Skin epidermis (tissue), 12 donors: ENCODE data around the gene C11orf54.
"Not testable (repeated sequence)": the region's sequence is repeated elsewhere in the genome, so short reads cannot be mapped to it uniquely, and the experiment has no call there.

Experiments
- H3K27ac ChIP-seq, 21 experiments: fragments of 200-600 bp; sonication (generic) in 11 of 21; one replicate each; pipeline ENCODE4 v1.5.0; 2020; ENCODE audit warnings: mild to moderate bottlenecking in 3 of 21, inconsistent platforms in 2 of 21, moderate library complexity in 2 of 21
- H3K4me3 ChIP-seq, 7 experiments: fragments of 200-600 bp; sonication (generic) in 2 of 7; one replicate each; pipeline ENCODE4 v1.5.0; 2020; ENCODE audit warnings: inconsistent platforms in 2 of 7, mild to moderate bottlenecking in 2 of 7, moderate library complexity in 1 of 7

C11orf54 gene

GRCh38 chr11:93757924-93758865, 16.7 kb downstream of the C11orf54 start:
- Histone ChIP-seq H3K27ac (no peak overlapping the region), H3K4me3 (no peak overlapping the region)

- not testable (repeated sequence) for H3K27ac ChIP-seq, H3K4me3 ChIP-seq
Measured at GRCh38 chr11:93759123-93759522, 17.7 kb downstream of the C11orf54 start.

- Histone ChIP-seq H3K4me3 (no peak overlapping the region), H3K27ac (no peak overlapping the region)
Measured at GRCh38 chr11:93761910-93762309, 20.4 kb downstream of the C11orf54 start.

GRCh38 chr11:93765551-93765950, 24.1 kb downstream of the C11orf54 start:
- no peak overlapping the region for H3K27ac ChIP-seq
- no peak overlapping the region for H3K4me3 ChIP-seq

- H3K4me3 ChIP-seq, result no peak overlapping the region
- no peak overlapping the region for H3K27ac ChIP-seq
Measured at GRCh38 chr11:93766504-93766903, 25.0 kb downstream of the C11orf54 start.

DNA sequence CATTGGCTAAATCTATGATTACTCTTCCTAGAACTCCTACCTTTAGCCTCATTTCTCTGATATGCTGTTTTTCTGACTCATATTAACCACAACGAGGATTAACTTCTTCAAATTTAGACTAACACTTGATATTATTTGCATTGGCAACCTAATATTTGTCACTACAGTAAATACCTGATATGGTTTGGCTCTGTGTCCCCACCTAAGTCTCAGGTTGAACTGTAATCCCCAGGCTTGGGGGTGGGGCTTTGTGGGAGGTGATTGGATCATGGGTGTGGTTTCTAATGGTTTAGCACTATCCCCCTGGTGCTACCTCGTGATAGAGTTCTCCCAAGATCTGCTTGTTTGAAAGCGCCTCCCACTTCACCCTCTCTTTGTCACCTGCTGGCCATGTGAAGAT, 25.5 kb downstream of the C11orf54 start:
- H3K4me3 ChIP-seq, result no peak overlapping the region

GRCh38 chr11:93770160-93770559, 28.7 kb downstream of the C11orf54 start:
- H3K27ac ChIP-seq, result no peak overlapping the region

More for the DNA sequence above, 25.5 kb downstream of the C11orf54 start:
- no peak overlapping the region for H3K27ac ChIP-seq

DNA sequence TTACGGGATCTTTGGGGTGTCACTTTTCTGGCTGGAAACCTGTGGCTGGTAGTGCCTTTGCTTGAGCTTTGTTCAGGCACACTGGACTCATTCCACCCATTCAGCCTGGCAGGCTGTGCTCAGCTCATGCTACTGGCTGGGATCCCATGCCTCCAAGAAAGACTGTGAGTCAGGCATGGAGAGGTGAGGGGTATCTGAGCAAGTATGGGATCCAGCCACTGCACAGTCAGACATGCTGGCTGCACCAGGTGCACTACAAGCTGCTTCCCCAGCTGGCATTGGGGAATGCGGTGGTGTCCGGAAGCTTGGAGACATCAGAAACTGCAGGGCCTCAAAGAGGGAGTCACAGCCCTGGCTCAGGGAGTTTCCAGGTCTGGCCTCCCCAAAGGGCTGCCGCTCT, 30.7 kb downstream of the C11orf54 start:
- no peak overlapping the region for H3K27ac ChIP-seq
- H3K4me3 ChIP-seq, result no peak overlapping the region

More at GRCh38 chr11:93770160-93770559, 28.7 kb downstream of the C11orf54 start:
- no peak overlapping the region for H3K4me3 ChIP-seq

GRCh38 chr11:93773045-93773477, 31.6 kb downstream of the C11orf54 start:
- no peak overlapping the region for H3K4me3 ChIP-seq
- H3K27ac ChIP-seq, result no peak overlapping the region

DNA sequence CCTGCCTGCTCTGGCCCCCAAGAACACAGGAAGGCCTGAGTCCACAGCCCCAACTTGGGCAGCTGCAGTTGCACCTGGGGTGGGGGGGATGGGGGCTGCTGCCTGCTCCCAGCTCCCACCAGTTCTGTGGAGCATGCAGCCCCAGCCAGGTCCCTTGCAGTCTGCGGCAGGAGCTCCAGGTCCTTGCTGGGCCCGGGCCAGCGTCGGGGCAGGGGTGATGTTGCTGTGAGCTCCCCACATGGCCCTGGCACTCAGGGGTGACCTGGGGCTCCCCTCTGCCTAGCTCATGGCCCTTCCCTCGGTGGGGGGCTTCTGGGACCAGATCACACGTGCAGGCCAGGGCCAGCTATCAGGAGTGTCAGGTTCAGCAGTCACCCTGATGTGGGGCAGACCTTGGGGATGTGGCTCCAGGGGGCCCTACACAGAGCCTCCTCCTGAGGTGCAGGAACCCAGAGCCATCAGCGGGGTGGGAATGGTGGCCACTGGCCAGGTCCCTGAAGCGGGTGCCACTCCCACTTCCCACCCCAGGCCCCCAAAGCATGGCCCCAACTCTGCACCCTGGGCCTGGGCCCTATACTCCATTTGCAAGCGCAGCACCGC, 32.2 kb downstream of the C11orf54 start:
- H3K4me3 ChIP-seq, result no peak overlapping the region
- H3K27ac ChIP-seq, result no peak overlapping the region

DNA sequence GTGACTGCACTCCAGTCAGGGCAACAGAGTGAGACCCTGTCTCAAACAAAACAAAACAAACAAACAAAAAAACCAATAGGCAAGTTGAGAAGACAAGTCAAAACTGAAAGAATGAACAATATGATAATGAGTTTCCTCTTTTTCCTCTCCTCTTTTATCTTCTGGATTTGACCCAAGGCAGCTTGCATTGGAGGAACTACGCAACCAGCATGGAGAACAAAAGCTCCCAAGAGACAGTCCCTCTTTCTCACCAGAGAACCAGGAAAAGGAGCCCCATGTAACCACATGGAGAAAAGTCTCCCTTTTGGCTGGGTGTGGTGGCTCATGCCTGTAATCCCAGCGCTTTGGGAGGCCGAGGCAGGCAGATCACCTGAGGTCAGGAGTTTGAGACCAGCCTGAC, 33.1 kb downstream of the C11orf54 start:
- H3K27ac ChIP-seq, H3K4me3 ChIP-seq: not testable (repeated sequence)

GRCh38 chr11:93775289-93775688, 33.8 kb downstream of the C11orf54 start:
- no peak overlapping the region for H3K4me3 ChIP-seq
- no peak overlapping the region for H3K27ac ChIP-seq

- peak overlapping the region; percentile 71 to 96 (median 94) for H3K4me3 ChIP-seq
- H3K27ac ChIP-seq, result peak overlapping the region in 13 of 21 experiments; percentile 17 to 97 (median 95)
Measured at GRCh38 chr11:93783362-93783761, 41.9 kb downstream of the C11orf54 start.

DNA sequence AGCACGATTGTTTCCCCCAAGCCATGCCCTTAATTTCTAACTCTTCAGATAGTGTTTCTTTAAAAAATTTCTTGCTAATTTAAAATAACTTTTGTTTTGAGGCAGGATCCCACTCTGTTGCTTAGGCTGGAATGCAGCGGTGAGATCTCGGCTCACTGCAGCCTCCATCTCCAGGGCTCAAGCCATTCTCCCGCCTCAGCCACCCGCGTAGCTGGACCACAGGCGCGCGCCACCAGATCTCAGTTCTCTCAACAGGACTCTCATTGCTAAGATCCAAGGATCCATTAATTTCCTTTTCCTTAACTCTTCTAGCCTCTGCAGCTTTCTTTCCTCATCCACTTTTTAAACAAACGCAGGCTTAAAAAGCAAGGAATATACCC, 42.3 kb downstream of the C11orf54 start:
- Histone ChIP-seq H3K4me3 (peak overlapping the region; percentile 71 to 96 (median 94)), H3K27ac (peak overlapping the region in 19 of 21 experiments; percentile 17 to 98 (median 94))

- H3K4me3 ChIP-seq, result peak within 1 kb of the TSS; percentile 71 to 96 (median 94)
- H3K27ac ChIP-seq, result peak within 1 kb of the TSS; percentile 84 to 98 (median 94)
Measured at GRCh38 chr11:93784145-93784934, 42.9 kb downstream of the C11orf54 start, which contains the start of gene MED17. TSS of gene MED17 (plus strand) at chr11:93784282. CDS start at chr11:93784514, 232 bp downstream.

GRCh38 chr11:93784935-93785360, 43.5 kb downstream of the C11orf54 start:
- H3K27ac ChIP-seq, result peak overlapping the region in 20 of 21 experiments; percentile 84 to 98 (median 94)
- H3K4me3 ChIP-seq, result peak overlapping the region; percentile 71 to 96 (median 94)

GRCh38 chr11:93791493-93791892, 50.0 kb downstream of the C11orf54 start:
- no peak overlapping the region for H3K27ac ChIP-seq
- H3K4me3 ChIP-seq, result no peak overlapping the region

- Histone ChIP-seq H3K4me3 (no peak overlapping the region), H3K27ac (no peak overlapping the region)
Measured at GRCh38 chr11:93796441-93797231, 55.2 kb downstream of the C11orf54 start.

- no peak overlapping the region for H3K27ac ChIP-seq
- H3K4me3 ChIP-seq, result no peak overlapping the region
Measured at GRCh38 chr11:93801366-93801765, 59.9 kb downstream of the C11orf54 start.
